HuH-7.5 (cell line): ENCODE data around the gene KLHL30.

Experiments
- DNase-seq: peaks from one replicate; pipeline ENCODE4 v3.0.0; 2011; ENCODE audit warnings: low spot score

The KLHL30 gene, protein sequence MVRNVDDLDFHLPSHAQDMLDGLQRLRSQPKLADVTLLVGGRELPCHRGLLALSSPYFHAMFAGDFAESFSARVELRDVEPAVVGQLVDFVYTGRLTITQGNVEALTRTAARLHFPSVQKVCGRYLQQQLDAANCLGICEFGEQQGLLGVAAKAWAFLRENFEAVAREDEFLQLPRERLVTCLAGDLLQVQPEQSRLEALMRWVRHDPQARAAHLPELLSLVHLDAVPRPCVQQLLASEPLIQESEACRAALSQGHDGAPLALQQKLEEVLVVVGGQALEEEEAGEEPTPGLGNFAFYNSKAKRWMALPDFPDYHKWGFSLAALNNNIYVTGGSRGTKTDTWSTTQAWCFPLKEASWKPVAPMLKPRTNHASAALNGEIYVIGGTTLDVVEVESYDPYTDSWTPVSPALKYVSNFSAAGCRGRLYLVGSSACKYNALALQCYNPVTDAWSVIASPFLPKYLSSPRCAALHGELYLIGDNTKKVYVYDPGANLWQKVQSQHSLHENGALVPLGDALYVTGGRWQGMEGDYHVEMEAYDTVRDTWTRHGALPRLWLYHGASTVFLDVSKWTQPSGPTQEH

GRCh38 chr2:238138331-238139195, at the start of gene KLHL30:
Gene KLHL30 (plus strand): TSS chr2:238138668. CDS start chr2:238140755, 2,087 bp downstream.
- DNase-seq, result no peak

GRCh38 chr2:238090887-238091286, 47.6 kb upstream of the KLHL30 start:
- no peak for DNase-seq

GRCh38 chr2:238091436-238092060, 46.9 kb upstream of the KLHL30 start:
- DNase-seq, result no peak

DNA sequence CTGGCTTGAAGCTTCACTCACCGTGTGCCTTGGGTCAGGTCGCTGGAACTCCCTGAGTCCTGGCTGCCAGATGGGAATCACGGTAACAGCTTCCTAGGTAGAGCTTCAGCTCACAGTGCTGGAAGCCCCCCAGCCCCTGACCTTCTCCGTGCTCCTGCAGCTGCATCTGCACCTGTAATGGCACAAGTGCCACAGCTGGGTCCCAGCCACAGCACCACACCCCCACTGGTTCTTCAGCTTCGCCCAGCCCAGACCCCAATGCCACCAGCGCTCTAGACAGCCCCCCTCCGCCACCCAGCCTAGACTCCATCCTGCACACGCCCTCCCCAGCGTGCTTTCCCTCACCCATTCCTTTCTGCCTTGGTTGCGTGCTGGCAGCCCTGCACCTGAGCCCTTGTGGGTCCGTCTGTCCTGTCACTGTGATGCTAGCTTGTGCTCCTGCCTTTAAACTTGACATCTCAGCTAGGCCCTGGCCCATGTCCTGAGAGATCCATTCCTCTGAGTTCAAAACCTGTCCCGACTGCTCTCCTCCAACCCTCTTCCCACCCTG, 45.9 kb upstream of the KLHL30 start:
- no peak for DNase-seq

GRCh38 chr2:238093181-238094140, 45.0 kb upstream of the KLHL30 start:
- no peak for DNase-seq

GRCh38 chr2:238094438-238095022, 43.9 kb upstream of the KLHL30 start:
- no peak for DNase-seq

- DNase-seq, result no peak
Observed at GRCh38 chr2:238095143-238095542, 43.3 kb upstream of the KLHL30 start.

- DNase-seq, result no peak
Observed at GRCh38 chr2:238096311-238097011, 42.0 kb upstream of the KLHL30 start.

DNA sequence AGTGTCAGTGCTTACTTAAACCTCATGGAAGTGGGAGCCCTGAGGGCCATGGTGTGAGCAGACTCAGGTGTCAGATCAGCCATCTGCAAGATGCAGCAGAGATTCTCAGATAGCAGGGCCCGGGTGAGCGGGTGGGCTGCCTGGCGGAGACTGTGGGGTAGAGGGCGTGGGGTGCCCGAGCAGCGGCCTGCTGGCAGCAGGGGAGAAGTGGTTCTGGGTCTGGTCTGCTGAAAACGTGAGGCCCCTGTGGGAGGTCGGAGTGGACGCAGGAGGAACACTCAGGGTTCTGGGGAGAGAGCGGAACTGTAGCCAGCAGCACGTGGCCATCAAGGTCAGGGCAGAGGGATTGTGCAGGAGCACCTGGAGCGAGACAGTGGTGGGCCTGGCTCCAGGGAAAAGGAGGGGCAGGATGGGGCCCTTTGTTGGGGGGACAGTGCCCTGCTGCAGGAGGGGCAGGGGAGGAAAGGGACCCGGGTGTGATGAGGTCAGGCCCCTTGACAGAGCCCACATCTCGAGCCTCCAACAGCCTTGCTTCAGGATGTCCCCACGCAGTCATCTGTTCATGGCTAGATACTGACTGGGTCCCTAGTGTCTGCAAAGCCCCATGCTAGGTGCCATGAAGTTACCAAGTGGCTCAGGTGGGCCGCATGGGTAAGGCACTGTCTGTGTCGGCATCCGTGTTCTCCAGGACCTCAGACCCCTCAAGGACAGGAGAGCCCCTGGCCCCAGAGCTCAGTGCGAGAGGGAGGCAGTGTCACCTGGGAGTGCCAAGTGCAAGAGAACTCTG, 41.1 kb upstream of the KLHL30 start:
- no peak for DNase-seq

DNA sequence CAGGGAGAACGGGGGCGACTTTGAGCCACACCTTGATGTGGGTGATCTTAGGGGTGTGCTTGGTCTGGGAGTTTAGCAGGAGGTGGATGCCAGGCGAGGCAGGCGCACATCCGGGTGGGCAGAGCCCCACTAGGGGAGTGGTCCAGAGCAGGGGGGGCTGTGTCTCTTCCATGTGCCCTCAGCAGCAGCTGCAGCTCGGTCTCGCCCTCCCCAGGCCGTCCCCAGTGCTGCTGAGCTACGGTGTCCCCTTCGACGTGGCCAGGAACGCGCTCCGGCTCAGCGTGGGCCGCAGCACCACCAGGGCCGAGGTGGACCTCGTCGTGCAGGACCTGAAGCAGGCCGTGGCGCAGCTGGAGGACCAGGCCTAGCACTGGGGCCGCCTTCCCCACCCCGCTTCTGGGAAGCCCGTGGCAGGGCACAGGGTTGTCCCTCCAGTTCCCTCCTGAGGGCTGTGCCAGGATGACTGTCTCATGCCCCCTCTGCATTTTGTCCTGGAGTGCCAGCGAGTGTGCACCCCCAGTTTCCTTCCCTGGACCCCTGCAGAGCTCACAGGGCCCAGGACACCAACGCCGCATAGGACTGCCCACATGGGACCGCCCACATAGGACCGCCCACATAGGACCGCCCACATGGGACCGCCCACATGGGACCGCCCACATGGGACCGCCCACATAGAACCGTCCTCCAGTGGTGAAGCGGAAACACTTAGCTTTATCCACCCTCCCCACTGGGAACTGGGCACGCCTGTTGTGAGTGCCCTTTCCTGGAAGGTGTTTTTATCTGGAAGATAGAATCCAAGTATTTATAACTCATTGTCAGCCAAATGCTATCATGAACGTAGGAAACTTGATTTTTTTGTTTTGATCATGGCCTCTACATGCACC, 40.2 kb upstream of the KLHL30 start:
- peak; percentile 84 for DNase-seq

- no peak for DNase-seq
Observed at GRCh38 chr2:238098901-238099713, 39.4 kb upstream of the KLHL30 start.

- DNase-seq, result no peak
Observed at GRCh38 chr2:238099714-238100048, 38.8 kb upstream of the KLHL30 start.

GRCh38 chr2:238100049-238100820, 38.2 kb upstream of the KLHL30 start, which contains the start of gene ESPNL:
Gene ESPNL (plus strand): TSS chr2:238100340. CDS start chr2:238100420, 80 bp downstream.
- no peak for DNase-seq

GRCh38 chr2:238100821-238101771, 37.4 kb upstream of the KLHL30 start:
- DNase-seq, result no peak
